ENCODE results near the gene MTR.
"Not testable (repeated sequence)": the region's sequence is repeated elsewhere in the genome, so short reads cannot be mapped to it uniquely, and the experiment has no call there.

Gene MTR

GRCh38 chr1:236904892-236905741 is 110.0 kb downstream of the MTR start:
- DNase-seq (ENCODE audit: low read depth, low spot score), result no peak

- DNase-seq (ENCODE audit: low read depth, low spot score), result no peak
These were observed 112.1 kb downstream of the MTR start for GRCh38 chr1:236907205-236907604.

- no peak for DNase-seq (ENCODE audit: low read depth, low spot score)
These were observed 113.6 kb downstream of the MTR start for GRCh38 chr1:236908669-236909068.

GRCh38 chr1:236911047-236911446 is 116.0 kb downstream of the MTR start:
- not testable (repeated sequence) for DNase-seq (ENCODE audit: low read depth, low spot score)

- no peak for DNase-seq (ENCODE audit: low read depth, low spot score)
These were observed 118.4 kb downstream of the MTR start for GRCh38 chr1:236913371-236914037.

- DNase-seq (ENCODE audit: low read depth, low spot score), result no peak
These were observed 119.3 kb downstream of the MTR start for GRCh38 chr1:236914375-236914774.

- DNase-seq (ENCODE audit: low read depth, low spot score), result no peak
These were observed 121.2 kb downstream of the MTR start for GRCh38 chr1:236916131-236916800.

GRCh38 chr1:236917448-236917847 is 122.4 kb downstream of the MTR start:
- DNase-seq (ENCODE audit: low read depth, low spot score), result no peak

GRCh38 chr1:236920286-236920894 is 125.3 kb downstream of the MTR start:
- DNase-seq (ENCODE audit: low read depth, low spot score), result no peak

GRCh38 chr1:236921610-236922009 is 126.5 kb downstream of the MTR start:
- no peak for DNase-seq (ENCODE audit: low read depth, low spot score)

- DNase-seq (ENCODE audit: low read depth, low spot score), result no peak
These were observed 127.1 kb downstream of the MTR start for GRCh38 chr1:236922190-236922589.

GRCh38 chr1:236925386-236925785 is 130.3 kb downstream of the MTR start:
- no peak for DNase-seq (ENCODE audit: low read depth, low spot score)

- DNase-seq (ENCODE audit: low read depth, low spot score), result no peak
These were observed 135.4 kb downstream of the MTR start for GRCh38 chr1:236930503-236930902.

GRCh38 chr1:236938760-236939159 is 143.7 kb downstream of the MTR start:
- DNase-seq (ENCODE audit: low read depth, low spot score), result no peak

GRCh38 chr1:236942431-236942830 is 147.3 kb downstream of the MTR start:
- no peak for DNase-seq (ENCODE audit: low read depth, low spot score)

- no peak for DNase-seq (ENCODE audit: low read depth, low spot score)
These were observed 149.5 kb downstream of the MTR start for GRCh38 chr1:236944556-236944955.

- no peak for DNase-seq (ENCODE audit: low read depth, low spot score)
These were observed 149.9 kb downstream of the MTR start for GRCh38 chr1:236945002-236945401.

- no peak for DNase-seq (ENCODE audit: low read depth, low spot score)
These were observed 152.7 kb downstream of the MTR start for GRCh38 chr1:236947794-236948193.

GRCh38 chr1:236948381-236948780 is 153.3 kb downstream of the MTR start:
- DNase-seq (ENCODE audit: low read depth, low spot score), result no peak

- DNase-seq (ENCODE audit: low read depth, low spot score), result no peak
These were observed 153.9 kb downstream of the MTR start for GRCh38 chr1:236948996-236949395.

- DNase-seq (ENCODE audit: low read depth, low spot score), result no peak
These were observed 155.3 kb downstream of the MTR start for GRCh38 chr1:236950365-236950764.

- no peak for DNase-seq (ENCODE audit: low read depth, low spot score)
These were observed 156.6 kb downstream of the MTR start for GRCh38 chr1:236951672-236952071.

Data from activated naive CD8-positive, alpha-beta T cell treated with anti-CD3 and anti-CD28 coated beads, Interleukin-2, amount 50 U/mL, for 16 hours (primary cell).